K562 (cell line): Measurements from ENCODE around the gene DOK1. TPM values are rescaled to one million over a fixed set of nuclear protein-coding genes. Genes with fewer than 3 reads are reported as not detected.

Source experiments
- ATAC-seq: fragments of 200-7000 bp; cut with Tn5 transposase; 3 replicates; pipeline ENCODE4 v1.9.1; 2020; ENCODE audit warnings: moderate library complexity
- BruUV-seq: library from RNA; stranded (reverse); fragments of 400-500 nt; replicated peaks from 2 replicates; lab custom pipeline; 2021; lab: Mats Ljungman, UMichigan
- CTCF ChIA-PET: fragments of 300-600 bp; formaldehyde crosslinking; extraction: SDS; loops from one replicate; lab custom pipeline; 2021; ENCODE audit warnings: low intra/inter-chr PET ratio; lab: Yijun Ruan, JAX
- POLR2A ChIA-PET: fragments of 300-600, 350-650 bp; sonication (Branson Sonifier 250); formaldehyde crosslinking; extraction: SDS; loops from one replicate; lab custom pipeline; 2021; ENCODE audit warnings: antibody characterized with exemption, inconsistent platforms; lab: Yijun Ruan, JAX
- DNase-seq, 4 experiments: peaks; one replicate each; pipeline versions ENCODE4 v3.0.0 to v3.0.0-alpha.2; 2011 to 2018; ENCODE audit warnings: low spot score in 3 of 4, mixed read lengths in 3 of 4; ENCODE audit errors: extremely low read depth in 1 of 4
- FAIRE-seq: peaks from 2 replicates; lab custom pipeline; 2011; peaks lifted over from hg19 to GRCh38; lab: Jason Lieb, UNC
- H2AFZ ChIP-seq: 2 replicates; pipeline ENCODE4 v1.6.0; 2011; ENCODE audit warnings: low read depth, low read length, control low read depth, inconsistent platforms
- H3K27ac ChIP-seq: fragments of 200-600 bp; 3 replicates; pipeline ENCODE4 v1.8.0; 2011; ENCODE audit warnings: low read depth, mild to moderate bottlenecking, control low read depth, inconsistent platforms, low read length, moderate library complexity, mixed read lengths; ENCODE audit errors: extremely low read depth
- H3K27me3 ChIP-seq, 2 experiments: fragments of 300-600 bp in 1 of 2; 2 replicates in 1 of 2; 3 replicates in 1 of 2; pipeline versions ENCODE4 v1.6.0 to v1.8.0; 2011; ENCODE audit warnings: inconsistent platforms in 2 of 2, low read length in 2 of 2, mild to moderate bottlenecking in 1 of 2, mixed read lengths in 1 of 2, moderate library complexity in 1 of 2; ENCODE audit not compliant: control insufficient read depth in 2 of 2, insufficient read depth in 2 of 2
- H3K36me3 ChIP-seq: fragments of 300-600 bp; 3 replicates; pipeline ENCODE4 v1.8.0; 2011; ENCODE audit warnings: mild to moderate bottlenecking, low read length, inconsistent platforms; ENCODE audit not compliant: control insufficient read depth, insufficient read depth
- H3K4me1 ChIP-seq, 2 experiments: fragments of 200-600 bp in 1 of 2; replicated peaks in 1 of 2; 2 replicates in 1 of 2; 3 replicates in 1 of 2; pipeline versions ENCODE4 v1.5.1 to v1.8.0; 2011; ENCODE audit warnings: inconsistent platforms in 2 of 2, low read length in 2 of 2, mild to moderate bottlenecking in 1 of 2, mixed read lengths in 1 of 2, moderate library complexity in 1 of 2; ENCODE audit not compliant: control insufficient read depth in 2 of 2, insufficient read depth in 2 of 2
- H3K4me2 ChIP-seq: 2 replicates; pipeline ENCODE4 v1.6.1; 2011; ENCODE audit warnings: low read length, control low read depth, inconsistent platforms, mixed read lengths; ENCODE audit not compliant: insufficient read depth
- H3K4me3 ChIP-seq: fragments of 200-600 bp; sonication (generic), shearing (Covaris generic); 2 replicates; pipeline ENCODE4 v1.5.1; 2016; ENCODE audit warnings: control low read depth, inconsistent platforms
- H3K79me2 ChIP-seq: fragments of 200-600 bp; 3 replicates; pipeline ENCODE4 v1.8.0; 2011; ENCODE audit warnings: low read length, inconsistent platforms; ENCODE audit not compliant: control insufficient read depth, insufficient read depth
- H3K9ac ChIP-seq, 2 experiments: 2 replicates each; pipeline versions ENCODE4 v1.6.0 to v1.6.1; 2011; ENCODE audit warnings: low read depth in 2 of 2, low read length in 2 of 2, control low read depth in 1 of 2, inconsistent platforms in 1 of 2, mild to moderate bottlenecking in 1 of 2, mixed read lengths in 1 of 2; ENCODE audit not compliant: insufficient read depth in 1 of 2
- H3K9me1 ChIP-seq: one replicate; pipeline ENCODE4 v1.6.0; 2011; ENCODE audit warnings: inconsistent platforms, mild to moderate bottlenecking, low read length, moderate library complexity; ENCODE audit not compliant: control insufficient read depth, insufficient read depth
- H3K9me3 ChIP-seq: replicated peaks from 2 replicates; pipeline ENCODE4 v1.5.1; 2011; ENCODE audit warnings: low read depth, low read length, inconsistent platforms; ENCODE audit not compliant: control insufficient read depth, insufficient read depth
- H4K20me1 ChIP-seq: replicated peaks from 2 replicates; pipeline ENCODE4 v1.6.1; 2011; ENCODE audit warnings: low read length, inconsistent platforms, mixed read lengths; ENCODE audit not compliant: control insufficient read depth, insufficient read depth
- ARID2 ChIP-seq: fragments of 450-650 bp; IDR thresholded peaks from 2 replicates; pipeline ENCODE4 v1.6.1; 2017; ENCODE audit warnings: antibody characterized with exemption, mild to moderate bottlenecking
- EWSR1 ChIP-seq: fragments of 450-650 bp; IDR thresholded peaks from 2 replicates; pipeline ENCODE4 v1.6.1; 2018; ENCODE audit warnings: borderline replicate concordance, mild to moderate bottlenecking, low read depth, moderate library complexity; ENCODE audit not compliant: partially characterized antibody
- HDGF ChIP-seq: fragments of 450-650 bp; IDR thresholded peaks from 2 replicates; pipeline ENCODE4 v1.6.1; 2016
- POLR2G ChIP-seq: fragments of 200-400 bp; formaldehyde crosslinking; IDR thresholded peaks from 2 replicates; pipeline ENCODE4 v1.6.1; 2017; ENCODE audit warnings: low read depth, mild to moderate bottlenecking, antibody characterized with exemption, low read length, moderate library complexity
- RBFOX2 ChIP-seq: fragments of 200-400 bp; formaldehyde crosslinking; IDR thresholded peaks from 2 replicates; pipeline ENCODE4 v1.6.1; 2017; ENCODE audit warnings: low read depth, mild to moderate bottlenecking, low read length, moderate library complexity
- RNF219 ChIP-seq: fragments of 250-450 bp; sonication (Bioruptor Pico); IDR thresholded peaks from 2 replicates; pipeline ENCODE4 v1.5.0; 2022; ENCODE audit warnings: mild to moderate bottlenecking
- SAP30 ChIP-seq: fragments of 200-600 bp; sonication (generic); IDR thresholded peaks from 2 replicates; pipeline ENCODE4 v1.6.1; 2012; ENCODE audit warnings: borderline replicate concordance, low read depth, mild to moderate bottlenecking, moderate library complexity, low read length, control low read depth, inconsistent platforms; ENCODE audit not compliant: insufficient read depth, poor library complexity, severe bottlenecking
- SMARCB1 ChIP-seq: IDR thresholded peaks from 2 replicates; pipeline ENCODE4 v1.6.1; 2011; ENCODE audit warnings: improper control_type of control experiment, low read depth; ENCODE audit not compliant: insufficient read length
- SRSF9 ChIP-seq: fragments of 200-400 bp; formaldehyde crosslinking; IDR thresholded peaks from 2 replicates; pipeline ENCODE4 v1.6.1; 2017; ENCODE audit warnings: low read depth, low read length, borderline replicate concordance
- THRB ChIP-seq: fragments of 450-650 bp; formaldehyde crosslinking; conservative IDR thresholded peaks from 2 replicates; pipeline ENCODE4 v1.4.0; 2022; ENCODE audit warnings: mild to moderate bottlenecking, missing genetic modification characterization
- ZNF24 ChIP-seq: fragments of 450-650 bp; IDR thresholded peaks from 2 replicates; pipeline ENCODE4 v1.6.1; 2016
- ZNF551 ChIP-seq: fragments of 250-450 bp; sonication (Bioruptor Pico); IDR thresholded peaks from 2 replicates; pipeline ENCODE4 v1.5.0; 2021; ENCODE audit warnings: mild to moderate bottlenecking, moderate library complexity
- WGBS: fragments of 100-300 bp; shearing (Covaris generic); methylation state at CpG from one replicate; pipeline ENCODE4 v1.1.6; 2016; ENCODE audit warnings: low coverage, mixed read lengths; ENCODE audit not compliant: insufficient coverage; ENCODE audit errors: missing lambda C conversion rate; 5-methylcytosine and 5-hydroxymethylcytosine counted together
- in situ Hi-C: fragments of 300-500 bp; cut with MboI; formaldehyde crosslinking; loops from 4 replicates; pipeline ENCODE4 v1.15.0; 2018; ENCODE audit warnings: inconsistent platforms, mixed read lengths
- intact Hi-C: fragments of 100-400 bp; cut with micrococcal nuclease; formaldehyde crosslinking; loops from 2 replicates; pipeline ENCODE4 v1.14.2; 2022
- polyA plus RNA-seq, 8 experiments: library from polyadenylated mRNA; depleted of rRNA in 4 of 8; stranded (reverse) in 5 of 8; unstranded in 3 of 8; fragments of >200 nt; fragmentation: Nextera tagmentation in 2 of 8; fragmentation: Illumina TruSeq in 1 of 8; extraction: Ambion mirVana in 2 of 8; extraction: Trizol in 1 of 8; gene quantifications; 2 replicates each; pipeline versions ENCODE4 v1.2.1 to v1.2.3, GENCODE V29; 2011 to 2014; ENCODE audit warnings: inconsistent platforms in 1 of 8, missing spikeins in 1 of 8
- total RNA-seq, 7 experiments: library from RNA; depleted of rRNA in 6 of 7; stranded (reverse); fragments of >200 nt in 6 of 7; fragmentation: Illumina TruSeq in 2 of 7; extraction: Trizol in 2 of 7; gene quantifications; 2 replicates each; pipeline versions ENCODE4 v1.2.1 to v1.2.3, GENCODE V29; 2011 to 2021; ENCODE audit warnings: low replicate concordance in 1 of 7

Gene DOK1
- total and polyA plus RNA-seq, 9 of the 15 experiments (the other 6 are each of a cell fraction or from before 2014, with no cell fraction given), result 0.59 to 36.4 (median 16.1) TPM

- FAIRE-seq (no peak), ATAC-seq (no peak), DNase-seq (no peak)
- H3K79me2 ChIP-seq, result peaks cover 33% of the 10 kb centered on the region
- ChIA-PET CTCF (no interaction called here), POLR2A (no interaction called here)
- no peaks in the 10 kb centered on the region for H3K9me3 ChIP-seq
- BruUV-seq, result no TSS peak
- H3K4me2 ChIP-seq, result no peak overlapping the region
- no peak overlapping the region for H3K9ac ChIP-seq
- intact Hi-C loops, result no loop called here
- no peaks in the 10 kb centered on the region for H3K27me3 ChIP-seq
- in situ Hi-C loops, result no loop called here
- H4K20me1 ChIP-seq, result peaks cover 5% of the 10 kb centered on the region; the same call in 1 of the 2 replicates
- H3K4me1 ChIP-seq, result peaks cover 9 to 16% of the 10 kb centered on the region in 2 experiments
- H3K4me3 ChIP-seq, result no peak overlapping the region
- H3K27ac ChIP-seq, result no peak overlapping the region
- H3K36me3 ChIP-seq, result peaks cover 35% of the 10 kb centered on the region
- H3K9me1 ChIP-seq, result no peaks in the 10 kb centered on the region
- no peak overlapping the region for H2AFZ ChIP-seq
- 84% methylated on average over 10 of the region's 10 CpGs for WGBS
- no peak for TF ChIP-seq SRSF9
- TF ChIP-seq POLR2G, result peak; percentile 52; the same call in 1 of the 2 replicates
- no peak for TF ChIP-seq HDGF
- no peak for TF ChIP-seq SMARCB1
- no peak for TF ChIP-seq ARID2
- no peak for TF ChIP-seq THRB (CRISPR knock-in tag)
- no peak for TF ChIP-seq EWSR1
- TF ChIP-seq ZNF24, result no peak
- TF ChIP-seq RNF219 (CRISPR knock-in tag), result no peak
- no peak for TF ChIP-seq ZNF551 (CRISPR knock-in tag)
- TF ChIP-seq SAP30, result no peak
- peak; percentile 56 for TF ChIP-seq RBFOX2
Observed at GRCh38 chr2:74524955-74525716, 29.4 kb upstream of the DOK1 start.
